ENCODE data around the gene TMPRSS9.
A peak's percentile ranks its signal among the peaks of the same experiment; 100 is the strongest.

The TMPRSS9 gene

GRCh38 chr19:2436384-2436783, 76.3 kb downstream of the TMPRSS9 start:
- H3K4me1 Mint-ChIP-seq (ENCODE audit: low read depth) = peaks cover 4% of the 10 kb centered on the region
- H3K27ac Mint-ChIP-seq = no peak overlapping the region
- H3K36me3 Mint-ChIP-seq (ENCODE audit: low read depth) = peaks cover 17% of the 10 kb centered on the region
- DNase-seq (ENCODE audit: low spot score) = no peak
- no peak overlapping the region for H3K4me3 Mint-ChIP-seq
- no peaks in the 10 kb centered on the region for H3K9me3 Mint-ChIP-seq
- H3K27me3 Mint-ChIP-seq (ENCODE audit: low read depth) = no peaks in the 10 kb centered on the region

GRCh38 chr19:2436926-2437325, 76.9 kb downstream of the TMPRSS9 start:
- peaks cover 4% of the 10 kb centered on the region for H3K4me1 Mint-ChIP-seq (ENCODE audit: low read depth)
- H3K36me3 Mint-ChIP-seq (ENCODE audit: low read depth) = peaks cover 19% of the 10 kb centered on the region
- no peak for DNase-seq (ENCODE audit: low spot score)
- no peaks in the 10 kb centered on the region for H3K27me3 Mint-ChIP-seq (ENCODE audit: low read depth)
- no peaks in the 10 kb centered on the region for H3K9me3 Mint-ChIP-seq
- no peak overlapping the region for H3K27ac Mint-ChIP-seq
- H3K4me3 Mint-ChIP-seq = no peak overlapping the region

GRCh38 chr19:2438178-2438577, 78.1 kb downstream of the TMPRSS9 start:
- no peaks in the 10 kb centered on the region for H3K27me3 Mint-ChIP-seq (ENCODE audit: low read depth)
- peaks cover 21% of the 10 kb centered on the region for H3K36me3 Mint-ChIP-seq (ENCODE audit: low read depth)
- DNase-seq (ENCODE audit: low spot score) = no peak
- H3K27ac Mint-ChIP-seq = no peak overlapping the region
- H3K9me3 Mint-ChIP-seq = no peaks in the 10 kb centered on the region
- peaks cover 4% of the 10 kb centered on the region for H3K4me1 Mint-ChIP-seq (ENCODE audit: low read depth)
- no peak overlapping the region for H3K4me3 Mint-ChIP-seq

GRCh38 chr19:2440515-2440914, 80.5 kb downstream of the TMPRSS9 start:
- H3K36me3 Mint-ChIP-seq (ENCODE audit: low read depth) = peaks cover 18% of the 10 kb centered on the region
- DNase-seq (ENCODE audit: low spot score) = no peak
- H3K27ac Mint-ChIP-seq = no peak overlapping the region
- H3K9me3 Mint-ChIP-seq = no peaks in the 10 kb centered on the region
- no peaks in the 10 kb centered on the region for H3K27me3 Mint-ChIP-seq (ENCODE audit: low read depth)
- H3K4me3 Mint-ChIP-seq = no peak overlapping the region
- peaks cover 4% of the 10 kb centered on the region for H3K4me1 Mint-ChIP-seq (ENCODE audit: low read depth)

- DNase-seq (ENCODE audit: low spot score) = no peak
- Mint-ChIP-seq H3K27me3 (ENCODE audit: low read depth) (no peaks in the 10 kb centered on the region), H3K4me1 (ENCODE audit: low read depth) (peaks cover 5% of the 10 kb centered on the region)
These were observed 81.2 kb downstream of the TMPRSS9 start for GRCh38 chr19:2441096-2441752.

GRCh38 chr19:2443116-2443784, 83.2 kb downstream of the TMPRSS9 start:
- Mint-ChIP-seq H3K4me1 (ENCODE audit: low read depth) (peaks cover 12% of the 10 kb centered on the region), H3K36me3 (ENCODE audit: low read depth) (peaks cover 17% of the 10 kb centered on the region), H3K9me3 (no peaks in the 10 kb centered on the region), H3K4me3 (no peak overlapping the region), H3K27ac (no peak overlapping the region), H3K27me3 (ENCODE audit: low read depth) (no peaks in the 10 kb centered on the region)
- no peak for DNase-seq (ENCODE audit: low spot score)

More at GRCh38 chr19:2441096-2441752, 81.2 kb downstream of the TMPRSS9 start:
- H3K36me3 Mint-ChIP-seq (ENCODE audit: low read depth) = peaks cover 16% of the 10 kb centered on the region
- no peaks in the 10 kb centered on the region for H3K9me3 Mint-ChIP-seq
- no peak overlapping the region for H3K4me3 Mint-ChIP-seq
- no peak overlapping the region for H3K27ac Mint-ChIP-seq

- Mint-ChIP-seq H3K9me3 (no peaks in the 10 kb centered on the region), H3K4me3 (no peak overlapping the region), H3K27ac (no peak overlapping the region), H3K4me1 (ENCODE audit: low read depth) (peaks cover 13% of the 10 kb centered on the region), H3K36me3 (ENCODE audit: low read depth) (peaks cover 19% of the 10 kb centered on the region), H3K27me3 (ENCODE audit: low read depth) (no peaks in the 10 kb centered on the region)
- no peak for DNase-seq (ENCODE audit: low spot score)
These were observed 83.7 kb downstream of the TMPRSS9 start for GRCh38 chr19:2443785-2444182.

GRCh38 chr19:2444251-2445002, 84.4 kb downstream of the TMPRSS9 start:
- Mint-ChIP-seq H3K27ac (no peak overlapping the region), H3K4me1 (ENCODE audit: low read depth) (peaks cover 13% of the 10 kb centered on the region), H3K36me3 (ENCODE audit: low read depth) (peaks cover 20% of the 10 kb centered on the region), H3K27me3 (ENCODE audit: low read depth) (no peaks in the 10 kb centered on the region), H3K4me3 (no peak overlapping the region), H3K9me3 (no peaks in the 10 kb centered on the region)
- no peak for DNase-seq (ENCODE audit: low spot score)

- no peaks in the 10 kb centered on the region for H3K27me3 Mint-ChIP-seq (ENCODE audit: low read depth)
- peaks cover 9% of the 10 kb centered on the region for H3K4me1 Mint-ChIP-seq (ENCODE audit: low read depth)
- peak overlapping the region; percentile 61 for H3K27ac Mint-ChIP-seq
- H3K4me3 Mint-ChIP-seq = peak overlapping the region; percentile 58
- no peaks in the 10 kb centered on the region for H3K9me3 Mint-ChIP-seq
- peaks cover 21% of the 10 kb centered on the region for H3K36me3 Mint-ChIP-seq (ENCODE audit: low read depth)
- no peak for DNase-seq (ENCODE audit: low spot score)
These were observed 86.3 kb downstream of the TMPRSS9 start for GRCh38 chr19:2446381-2446780.

GRCh38 chr19:2449019-2449418, 89.0 kb downstream of the TMPRSS9 start:
- Mint-ChIP-seq H3K27me3 (ENCODE audit: low read depth) (no peaks in the 10 kb centered on the region), H3K4me1 (ENCODE audit: low read depth) (peaks cover 9% of the 10 kb centered on the region), H3K4me3 (no peak overlapping the region), H3K9me3 (no peaks in the 10 kb centered on the region), H3K27ac (no peak overlapping the region), H3K36me3 (ENCODE audit: low read depth) (peaks cover 14% of the 10 kb centered on the region)
- DNase-seq (ENCODE audit: low spot score) = no peak

- no peak for DNase-seq (ENCODE audit: low spot score)
- Mint-ChIP-seq H3K4me1 (ENCODE audit: low read depth) (peaks cover 11% of the 10 kb centered on the region), H3K9me3 (no peaks in the 10 kb centered on the region), H3K4me3 (no peak overlapping the region), H3K27ac (no peak overlapping the region), H3K36me3 (ENCODE audit: low read depth) (peaks cover 17% of the 10 kb centered on the region), H3K27me3 (ENCODE audit: low read depth) (no peaks in the 10 kb centered on the region)
These were observed 91.1 kb downstream of the TMPRSS9 start for GRCh38 chr19:2451138-2451537.

- peaks cover 17% of the 10 kb centered on the region for H3K36me3 Mint-ChIP-seq (ENCODE audit: low read depth)
- peaks cover 5% of the 10 kb centered on the region for H3K4me1 Mint-ChIP-seq (ENCODE audit: low read depth)
- no peak overlapping the region for H3K4me3 Mint-ChIP-seq
- H3K27me3 Mint-ChIP-seq (ENCODE audit: low read depth) = no peaks in the 10 kb centered on the region
- H3K27ac Mint-ChIP-seq = no peak overlapping the region
- H3K9me3 Mint-ChIP-seq = no peaks in the 10 kb centered on the region
- no peak for DNase-seq (ENCODE audit: low spot score)
These were observed 91.7 kb downstream of the TMPRSS9 start for GRCh38 chr19:2451741-2452140.

GRCh38 chr19:2453431-2454025, 93.5 kb downstream of the TMPRSS9 start:
- H3K4me1 Mint-ChIP-seq (ENCODE audit: low read depth) = peaks cover 8% of the 10 kb centered on the region
- H3K4me3 Mint-ChIP-seq = peak overlapping the region; percentile 40
- no peaks in the 10 kb centered on the region for H3K9me3 Mint-ChIP-seq
- no peak for DNase-seq (ENCODE audit: low spot score)
- H3K36me3 Mint-ChIP-seq (ENCODE audit: low read depth) = peaks cover 18% of the 10 kb centered on the region
- no peaks in the 10 kb centered on the region for H3K27me3 Mint-ChIP-seq (ENCODE audit: low read depth)
- H3K27ac Mint-ChIP-seq = no peak overlapping the region

Measured in T-helper 2 cell treated with Interferon-gamma antibody and Interleukin-4, amounts not matched to agents 5 μg/mL and 100 μg/mL, for 36 hours (primary cell).